Upper lobe of left lung (tissue), 6 donors: ENCODE measurements around the gene ARID3C. TPM values are rescaled to one million over a fixed set of nuclear protein-coding genes. Genes with fewer than 3 reads are reported as not detected.

ENCODE experiments used
- ATAC-seq, 2 donors: fragments of 200-7000 bp; cut with Tn5 transposase; one replicate each; pipeline ENCODE4 v1.9.1; 2022; ENCODE audit warnings: mild to moderate bottlenecking in 2 of 2, moderate library complexity in 2 of 2; ENCODE audit not compliant: low FRiP score in 2 of 2
- DNase-seq, 2 donors: peaks; one replicate each; pipeline ENCODE4 v3.0.0-alpha.2; 2019 to 2020
- H3K27ac ChIP-seq, 4 donors: fragments of 200-600 bp; sonication (generic); one replicate each; pipeline ENCODE4 v1.5.1; 2016 to 2019
- H3K27me3 ChIP-seq, 4 donors: fragments of 200-600 bp; sonication (generic); one replicate each; pipeline ENCODE4 v1.5.1; 2017 to 2019
- H3K36me3 ChIP-seq, 4 donors: fragments of 200-600 bp; sonication (generic); one replicate each; pipeline ENCODE4 v1.5.1; 2016 to 2019
- H3K4me1 ChIP-seq, 4 donors: fragments of 200-600 bp; sonication (generic); one replicate each; pipeline ENCODE4 v1.5.1; 2018 to 2019
- H3K4me3 ChIP-seq, 4 donors: fragments of 200-600 bp; sonication (generic); one replicate each; pipeline ENCODE4 v1.5.1; 2017 to 2019; ENCODE audit warnings: mild to moderate bottlenecking in 2 of 4, moderate library complexity in 1 of 4
- H3K9me3 ChIP-seq, 4 donors: fragments of 200-600 bp; sonication (generic); one replicate each; pipeline ENCODE4 v1.5.1; 2018 to 2019
- CTCF ChIP-seq, 6 experiments: fragments of 450-650 bp in 4 of 6; fragments of 200-600 bp in 2 of 6; sonication (generic) in 2 of 6; IDR thresholded peaks; one replicate each; pipeline ENCODE4 v1.5.1; 2016 to 2019; ENCODE audit warnings: antibody characterized with exemption in 6 of 6
- EP300 ChIP-seq, 4 donors: sonication (generic); formaldehyde crosslinking; IDR thresholded peaks; one replicate each; pipeline ENCODE4 v1.5.1; 2017; ENCODE audit warnings: antibody characterized with exemption in 4 of 4, control low read depth in 2 of 4
- POLR2A ChIP-seq, 4 donors: fragments of 450-650 bp; IDR thresholded peaks; one replicate each; pipeline ENCODE4 v1.5.1; 2016 to 2017; ENCODE audit warnings: antibody characterized with exemption in 4 of 4, mild to moderate bottlenecking in 2 of 4
- POLR2AphosphoS5 ChIP-seq, 2 donors: sonication (generic); formaldehyde crosslinking; IDR thresholded peaks; one replicate each; pipeline ENCODE4 v1.5.1; 2017; ENCODE audit warnings: antibody characterized with exemption in 2 of 2
- WGBS, 2 donors: methylation state at CpG; one replicate each; pipeline ENCODE4 v1.1.5; 2017 to 2018; 5-methylcytosine and 5-hydroxymethylcytosine counted together
- total RNA-seq, 6 donors: library from RNA; depleted of rRNA in 4 of 6; stranded (reverse); fragments of >200 nt in 4 of 6; gene quantifications; one replicate each; pipeline versions ENCODE4 v1.1.0 to v1.2.1, GENCODE V29; 2016 to 2021
- donor health status: DM: no; HTN: no; CAD: no; lungs with moderate emphysema.
- donor health status: DM: no; HTN: yes; CAD: no; lungs with severe emphysema.

ARID3C gene
- total RNA-seq, 6 donors from 2014 or later = not detected

- DNase-seq (no peak), ATAC-seq (no peak)
- Histone ChIP-seq H3K27ac (no peak overlapping the region), H3K27me3 (no peaks in the 10 kb centered on the region), H3K9me3 (no peaks in the 10 kb centered on the region), H3K36me3 (peaks cover 0 to 10% (median 3%) of the 10 kb centered on the region in 4 donors), H3K4me1 (peaks cover 29 to 34% (median 31%) of the 10 kb centered on the region in 4 donors), H3K4me3 (no peak overlapping the region)
- WGBS, 2 donors = 91 to 96% methylated on average over 3 to 5 of the region's 5 CpGs
- TF ChIP-seq POLR2A (IDR thresholded peaks at IDR 0.05) (no peak), EP300 (IDR thresholded peaks at IDR 0.05) (no peak), POLR2AphosphoS5 (IDR thresholded peaks at IDR 0.05) (no peak), CTCF (IDR thresholded peaks at IDR 0.05) (no peak)
Observed at GRCh38 chr9:34656992-34657391, 28.1 kb upstream of the ARID3C start.

- DNase-seq = no peak
- no peak for ATAC-seq
- H3K9me3 ChIP-seq = no peaks in the 10 kb centered on the region
- H3K27me3 ChIP-seq = no peaks in the 10 kb centered on the region
- H3K4me3 ChIP-seq = no peak overlapping the region
- 75 to 88% methylated on average over 4 to 5 of the region's 5 CpGs for WGBS, 2 donors
- H3K27ac ChIP-seq = peak overlapping the region in 2 of 4 donors; percentile 82 to 86
- H3K4me1 ChIP-seq = peaks cover 41 to 45% (median 43%) of the 10 kb centered on the region in 4 donors
- peaks cover 0 to 7% (median 2%) of the 10 kb centered on the region in 4 donors for H3K36me3 ChIP-seq
- TF ChIP-seq EP300 (IDR thresholded peaks at IDR 0.05) = no peak
- TF ChIP-seq CTCF (IDR thresholded peaks at IDR 0.05) = no peak
- TF ChIP-seq POLR2AphosphoS5 (IDR thresholded peaks at IDR 0.05) = no peak
- TF ChIP-seq POLR2A (IDR thresholded peaks at IDR 0.05) = no peak
Observed at GRCh38 chr9:34655394-34655793, 26.5 kb upstream of the ARID3C start.

- H3K36me3 ChIP-seq = peaks cover 4 to 9% (median 6%) of the 10 kb centered on the region in 4 donors
- 36 to 64% methylated on average over 9 to 11 of the region's 11 CpGs for WGBS, 2 donors
- TF ChIP-seq POLR2AphosphoS5 (IDR thresholded peaks at IDR 0.05) = peak in 1 of 2 donors; percentile 37
- no peak for TF ChIP-seq POLR2A (IDR thresholded peaks at IDR 0.05)
- no peak for TF ChIP-seq CTCF (IDR thresholded peaks at IDR 0.05)
- ATAC-seq (peak; percentile 28 to 39), DNase-seq (peak in 1 of 2 donors; percentile 85)
- H3K27me3 ChIP-seq = no peaks in the 10 kb centered on the region
- H3K4me3 ChIP-seq = no peak overlapping the region
- H3K9me3 ChIP-seq = no peaks in the 10 kb centered on the region
- peak overlapping the region; percentile 7 to 86 (median 72) for H3K27ac ChIP-seq
- peaks cover 41 to 45% (median 43%) of the 10 kb centered on the region in 4 donors for H3K4me1 ChIP-seq
Observed at GRCh38 chr9:34654323-34655051, 25.6 kb upstream of the ARID3C start.

- Histone ChIP-seq H3K4me1 (peaks cover 41 to 49% (median 43%) of the 10 kb centered on the region in 4 donors), H3K4me3 (no peak overlapping the region), H3K27ac (peak overlapping the region; percentile 63 to 86 (median 72)), H3K9me3 (no peaks in the 10 kb centered on the region), H3K27me3 (no peaks in the 10 kb centered on the region), H3K36me3 (peaks cover 8 to 20% (median 14%) of the 10 kb centered on the region in 4 donors)
- WGBS, 2 donors = 48 to 49% methylated on average over 11 of the region's 11 CpGs
- no peak for DNase-seq
- TF ChIP-seq POLR2AphosphoS5 (IDR thresholded peaks at IDR 0.05) (no peak), EP300 (IDR thresholded peaks at IDR 0.05) (no peak)
- ATAC-seq = no peak
Observed at GRCh38 chr9:34653151-34654072, 24.5 kb upstream of the ARID3C start.

- Histone ChIP-seq H3K27me3 (no peaks in the 10 kb centered on the region), H3K4me3 (peak overlapping the region in 3 of 4 donors; percentile 31 to 48 (median 42)), H3K9me3 (no peaks in the 10 kb centered on the region), H3K27ac (peak overlapping the region; percentile 63 to 86 (median 72)), H3K36me3 (peaks cover 8 to 24% (median 15%) of the 10 kb centered on the region in 4 donors), H3K4me1 (peaks cover 47 to 57% (median 50%) of the 10 kb centered on the region in 4 donors)
- TF ChIP-seq CTCF (IDR thresholded peaks at IDR 0.05) (no peak), EP300 (IDR thresholded peaks at IDR 0.05) (no peak), POLR2AphosphoS5 (IDR thresholded peaks at IDR 0.05) (no peak), POLR2A (IDR thresholded peaks at IDR 0.05) (no peak)
- ATAC-seq (no peak), DNase-seq (no peak)
- 25% methylated on average over 4 to 5 of the region's 5 CpGs for WGBS, 2 donors
Observed at GRCh38 chr9:34652602-34653000, 23.7 kb upstream of the ARID3C start.
